MCF 10A (cell line): ENCODE data around the gene SOBP. TPM values are rescaled to one million over a fixed set of nuclear protein-coding genes. Genes with fewer than 3 reads are reported as not detected.

ENCODE experiments used
- BruUV-seq: library from RNA; stranded (reverse); fragments of 400-500 nt; replicated peaks from 2 replicates; lab custom pipeline; 2021; lab: Mats Ljungman, UMichigan
- CTCF ChIA-PET: fragments of 300-600 bp; sonication (Branson Sonifier 250); formaldehyde crosslinking; extraction: SDS; loops from one replicate; lab custom pipeline; 2021; ENCODE audit warnings: antibody characterized with exemption, inconsistent platforms; lab: Yijun Ruan, JAX
- POLR2A ChIA-PET: fragments of 300-600, 350-650 bp; sonication (Branson Sonifier 250); formaldehyde crosslinking; extraction: SDS; loops from one replicate; lab custom pipeline; 2020; ENCODE audit warnings: antibody characterized with exemption, inconsistent platforms; lab: Yijun Ruan, JAX
- DNase-seq: peaks from one replicate; pipeline ENCODE4 v3.0.0-alpha.2; 2018; ENCODE audit not compliant: unreplicated experiment
- H3K27ac Mint-ChIP-seq: one replicate; pipeline ENCODE4 v1.8.0; 2022; ENCODE audit warnings: mild to moderate bottlenecking, low read depth, mixed read lengths; ENCODE audit not compliant: unreplicated experiment
- H3K27me3 Mint-ChIP-seq: one replicate; pipeline ENCODE4 v1.8.0; 2022; ENCODE audit warnings: mixed read lengths; ENCODE audit not compliant: insufficient read depth, unreplicated experiment
- H3K36me3 Mint-ChIP-seq: one replicate; pipeline ENCODE4 v1.8.0; 2022; ENCODE audit warnings: mild to moderate bottlenecking, moderate library complexity, mixed read lengths; ENCODE audit not compliant: insufficient read depth, unreplicated experiment
- H3K4me1 Mint-ChIP-seq: one replicate; pipeline ENCODE4 v1.8.0; 2022; ENCODE audit warnings: mixed read lengths; ENCODE audit not compliant: insufficient read depth, unreplicated experiment
- H3K4me3 Mint-ChIP-seq: one replicate; pipeline ENCODE4 v1.8.0; 2022; ENCODE audit warnings: mild to moderate bottlenecking, moderate library complexity, mixed read lengths; ENCODE audit not compliant: unreplicated experiment
- H3K9me3 Mint-ChIP-seq: one replicate; pipeline ENCODE4 v1.8.0; 2022; ENCODE audit warnings: mixed read lengths; ENCODE audit not compliant: unreplicated experiment
- CTCF ChIP-seq: fragments of 200-600 bp; IDR thresholded peaks from one replicate; pipeline ENCODE4 v1.8.0; 2022; ENCODE audit warnings: antibody characterized with exemption, mild to moderate bottlenecking; ENCODE audit not compliant: unreplicated experiment
- intact Hi-C: fragments of 100-400 bp; cut with micrococcal nuclease; formaldehyde crosslinking; loops from 2 replicates; pipeline ENCODE4 v1.14.1; 2022
- total RNA-seq: library from RNA; stranded (reverse); gene quantifications from 2 replicates; pipeline ENCODE4 v1.2.3, GENCODE V29; 2022

The SOBP gene
- total RNA-seq, 1 experiment from 2014 or later = 0.21 TPM

GRCh38 chr6:107607116-107607515 is 117.2 kb downstream of the SOBP start:
- BruUV-seq = no TSS peak
- no peaks in the 10 kb centered on the region for H3K4me1 Mint-ChIP-seq
- CTCF ChIA-PET = no interaction called here
- no peaks in the 10 kb centered on the region for H3K9me3 Mint-ChIP-seq
- H3K27me3 Mint-ChIP-seq = no peaks in the 10 kb centered on the region
- no peak for DNase-seq
- TF ChIP-seq CTCF = no peak
- intact Hi-C loops = no loop called here
- H3K27ac Mint-ChIP-seq = no peak overlapping the region
- no peaks in the 10 kb centered on the region for H3K36me3 Mint-ChIP-seq
- POLR2A ChIA-PET = interaction anchor here (1.1 kb wide), 1 partner anchor 65 kb away, joined by 4 read pairs; no protein-coding TSS in a partner anchor
- no peak overlapping the region for H3K4me3 Mint-ChIP-seq

GRCh38 chr6:107611094-107611810 is 121.3 kb downstream of the SOBP start:
- intact Hi-C loops = no loop called here
- TF ChIP-seq CTCF = no peak
- Mint-ChIP-seq H3K4me1 (no peaks in the 10 kb centered on the region), H3K27ac (no peak overlapping the region), H3K4me3 (no peak overlapping the region), H3K9me3 (no peaks in the 10 kb centered on the region), H3K36me3 (no peaks in the 10 kb centered on the region), H3K27me3 (peaks cover 14% of the 10 kb centered on the region)
- CTCF ChIA-PET = interaction anchor here (1.1 kb wide), 1 partner anchor 10 kb away, joined by 4 read pairs; no protein-coding TSS in a partner anchor
- no TSS peak for BruUV-seq
- DNase-seq = no peak
- POLR2A ChIA-PET = no interaction called here

GRCh38 chr6:107612762-107613415 is 123.0 kb downstream of the SOBP start:
- peaks cover 14% of the 10 kb centered on the region for H3K27me3 Mint-ChIP-seq
- H3K4me1 Mint-ChIP-seq = no peaks in the 10 kb centered on the region
- POLR2A ChIA-PET = interaction anchor here (0.8 kb wide), 1 partner anchor 13 kb away, joined by 3 read pairs; no protein-coding TSS in a partner anchor
- no peaks in the 10 kb centered on the region for H3K36me3 Mint-ChIP-seq
- no peak overlapping the region for H3K27ac Mint-ChIP-seq
- intact Hi-C loops = no loop called here
- BruUV-seq = no TSS peak
- no peak overlapping the region for H3K4me3 Mint-ChIP-seq
- DNase-seq = no peak
- H3K9me3 Mint-ChIP-seq = no peaks in the 10 kb centered on the region
- TF ChIP-seq CTCF = no peak
- CTCF ChIA-PET = no interaction called here

- intact Hi-C loops = no loop called here
- CTCF ChIA-PET = interaction anchor here (2.2 kb wide), 1 partner anchor 9 kb away, joined by 5 read pairs; no protein-coding TSS in a partner anchor
- Mint-ChIP-seq H3K27me3 (peaks cover 14% of the 10 kb centered on the region), H3K9me3 (no peaks in the 10 kb centered on the region), H3K4me3 (no peak overlapping the region), H3K36me3 (no peaks in the 10 kb centered on the region), H3K27ac (no peak overlapping the region), H3K4me1 (no peaks in the 10 kb centered on the region)
- no TSS peak for BruUV-seq
- DNase-seq = no peak
- POLR2A ChIA-PET = interaction anchor here (0.6 to 0.8 kb wide), 3 partner anchors 13 to 25 kb away, joined by 3 to 4 read pairs (median 3); no protein-coding TSS in a partner anchor
- TF ChIP-seq CTCF = no peak
Observed at GRCh38 chr6:107613651-107614379, 123.9 kb downstream of the SOBP start.
